ENCODE results near the gene EHD4.

Gene EHD4

GRCh38 chr15:41882689-41883483 lies 89.5 kb downstream of the EHD4 start:
- Histone ChIP-seq H3K23ac (ENCODE audit: low read depth, low read length, poor library complexity) (no peak overlapping the region), H2BK120ac (ENCODE audit: low read depth, low read length) (no peak overlapping the region), H3K4me1 (ENCODE audit: control insufficient read depth in 2 of 2, insufficient read depth in 1 of 2, low read depth in 1 of 2, low read length in 2 of 2) (peaks cover 0 to 8% of the 10 kb centered on the region in 2 donors), H2BK12ac (ENCODE audit: low read length) (peak overlapping the region; percentile 51), H3K36me3 (replicated peaks in 1 of 2; ENCODE audit: control insufficient read depth in 2 of 2, insufficient read depth in 2 of 2, low read length in 2 of 2) (no peaks in the 10 kb centered on the region), H2AFZ (ENCODE audit: low read length) (no peak overlapping the region), H3K18ac (ENCODE audit: low read length) (peak overlapping the region; percentile 92), H3K27me3 (ENCODE audit: control insufficient read depth in 3 of 3, insufficient read depth in 3 of 3, low read depth in 1 of 3, low read length in 3 of 3) (peaks cover 2 to 35% (median 31%) of the 10 kb centered on the region in 3 experiments), H3K27ac (replicated peaks; ENCODE audit: low read length) (no peak overlapping the region), H4K8ac (ENCODE audit: low read depth, low read length) (no peak overlapping the region), H2AK5ac (ENCODE audit: low read depth, low read length) (peak overlapping the region; percentile 34), H4K91ac (ENCODE audit: low read depth, low read length, poor library complexity) (no peak overlapping the region), H2BK15ac (ENCODE audit: low read length) (no peak overlapping the region), H3K9me3 (replicated peaks in 1 of 2; ENCODE audit: control insufficient read depth in 2 of 2, insufficient read depth in 1 of 2, low read depth in 1 of 2, low read length in 2 of 2) (peaks cover 0 to 6% of the 10 kb centered on the region in 2 donors), H3K79me1 (ENCODE audit: low read depth, low read length) (no peaks in the 10 kb centered on the region), H3K9ac (ENCODE audit: low read depth, low read length, poor library complexity) (no peak overlapping the region), H3K4me2 (ENCODE audit: insufficient read depth, low read length, poor library complexity, severe bottlenecking) (peak overlapping the region; percentile 70), H3K14ac (ENCODE audit: low read length) (no peak overlapping the region), H3K4ac (ENCODE audit: low read length) (no peak overlapping the region), H3K4me3 (ENCODE audit: low read length in 2 of 2) (peak overlapping the region in 1 of 2 donors; percentile 73), H2BK5ac (ENCODE audit: low read length) (peak overlapping the region; percentile 95)
- WGBS, 2 donors (ENCODE audit: extremely low coverage in 2 of 2, insufficient read length in 2 of 2, insufficient replicate concordance in 1 of 2): no CpG with 5 or more reads among the region's 14 CpGs
- DNase-seq (ENCODE audit: low spot score): no peak

GRCh38 chr15:41881920-41882688 lies 90.3 kb downstream of the EHD4 start:
- Histone ChIP-seq H3K36me3 (replicated peaks in 1 of 2; ENCODE audit: control insufficient read depth in 2 of 2, insufficient read depth in 2 of 2, low read length in 2 of 2) (no peaks in the 10 kb centered on the region), H2AK5ac (ENCODE audit: low read depth, low read length) (peak overlapping the region; percentile 30), H3K4ac (ENCODE audit: low read length) (no peak overlapping the region), H4K91ac (ENCODE audit: low read depth, low read length, poor library complexity) (no peak overlapping the region), H2BK15ac (ENCODE audit: low read length) (no peak overlapping the region), H2BK5ac (ENCODE audit: low read length) (peak overlapping the region; percentile 95), H2BK12ac (ENCODE audit: low read length) (no peak overlapping the region), H3K79me1 (ENCODE audit: low read depth, low read length) (no peaks in the 10 kb centered on the region), H2AFZ (ENCODE audit: low read length) (peak overlapping the region; percentile 35), H3K4me1 (ENCODE audit: control insufficient read depth in 2 of 2, insufficient read depth in 1 of 2, low read depth in 1 of 2, low read length in 2 of 2) (peaks cover 0 to 7% of the 10 kb centered on the region in 2 donors), H3K4me2 (ENCODE audit: insufficient read depth, low read length, poor library complexity, severe bottlenecking) (peak overlapping the region; percentile 70), H3K27ac (replicated peaks; ENCODE audit: low read length) (no peak overlapping the region), H3K18ac (ENCODE audit: low read length) (peak overlapping the region; percentile 92), H2BK120ac (ENCODE audit: low read depth, low read length) (peak overlapping the region; percentile 14), H3K9me3 (replicated peaks in 1 of 2; ENCODE audit: control insufficient read depth in 2 of 2, insufficient read depth in 1 of 2, low read depth in 1 of 2, low read length in 2 of 2) (peaks cover 0 to 6% of the 10 kb centered on the region in 2 donors), H3K9ac (ENCODE audit: low read depth, low read length, poor library complexity) (peak overlapping the region; percentile 80), H3K27me3 (ENCODE audit: control insufficient read depth in 3 of 3, insufficient read depth in 3 of 3, low read depth in 1 of 3, low read length in 3 of 3) (peaks cover 2 to 36% (median 31%) of the 10 kb centered on the region in 3 experiments), H3K14ac (ENCODE audit: low read length) (no peak overlapping the region), H3K4me3 (ENCODE audit: low read length in 2 of 2) (peak overlapping the region in 1 of 2 donors; percentile 73), H3K23ac (ENCODE audit: low read depth, low read length, poor library complexity) (no peak overlapping the region), H4K8ac (ENCODE audit: low read depth, low read length) (no peak overlapping the region)
- no CpG with 5 or more reads among the region's 81 CpGs for WGBS, 2 donors (ENCODE audit: extremely low coverage in 2 of 2, insufficient read length in 2 of 2, insufficient replicate concordance in 1 of 2)
- no peak for DNase-seq (ENCODE audit: low spot score)

- H2BK5ac ChIP-seq (ENCODE audit: low read length): peak overlapping the region; percentile 95
- no peak overlapping the region for H3K23ac ChIP-seq (ENCODE audit: low read depth, low read length, poor library complexity)
- no peak overlapping the region for H3K4ac ChIP-seq (ENCODE audit: low read length)
- H2BK120ac ChIP-seq (ENCODE audit: low read depth, low read length): no peak overlapping the region
- no peak overlapping the region for H3K14ac ChIP-seq (ENCODE audit: low read length)
- H2BK12ac ChIP-seq (ENCODE audit: low read length): no peak overlapping the region
- peak overlapping the region; percentile 35 for H2AFZ ChIP-seq (ENCODE audit: low read length)
- no peak overlapping the region for H4K91ac ChIP-seq (ENCODE audit: low read depth, low read length, poor library complexity)
- H2BK15ac ChIP-seq (ENCODE audit: low read length): no peak overlapping the region
- H3K18ac ChIP-seq (ENCODE audit: low read length): peak overlapping the region; percentile 88
- no peak for DNase-seq (ENCODE audit: low spot score)
- no peak overlapping the region for H3K4me3 ChIP-seq (ENCODE audit: low read length in 2 of 2)
- H3K79me1 ChIP-seq (ENCODE audit: low read depth, low read length): no peaks in the 10 kb centered on the region
- peaks cover 2 to 38% (median 30%) of the 10 kb centered on the region in 3 experiments for H3K27me3 ChIP-seq (ENCODE audit: control insufficient read depth in 3 of 3, insufficient read depth in 3 of 3, low read depth in 1 of 3, low read length in 3 of 3)
- peaks cover 0 to 6% of the 10 kb centered on the region in 2 donors for H3K9me3 ChIP-seq (replicated peaks in 1 of 2; ENCODE audit: control insufficient read depth in 2 of 2, insufficient read depth in 1 of 2, low read depth in 1 of 2, low read length in 2 of 2)
- no peak overlapping the region for H2AK5ac ChIP-seq (ENCODE audit: low read depth, low read length)
- H3K27ac ChIP-seq (replicated peaks; ENCODE audit: low read length): no peak overlapping the region
- peaks cover 1 to 5% of the 10 kb centered on the region in 2 donors for H3K4me1 ChIP-seq (ENCODE audit: control insufficient read depth in 2 of 2, insufficient read depth in 1 of 2, low read depth in 1 of 2, low read length in 2 of 2)
- H3K9ac ChIP-seq (ENCODE audit: low read depth, low read length, poor library complexity): no peak overlapping the region
- no CpG with 5 or more reads among the region's 10 CpGs for WGBS, 2 donors (ENCODE audit: extremely low coverage in 2 of 2, insufficient read length in 2 of 2, insufficient replicate concordance in 1 of 2)
- H4K8ac ChIP-seq (ENCODE audit: low read depth, low read length): no peak overlapping the region
- H3K4me2 ChIP-seq (ENCODE audit: insufficient read depth, low read length, poor library complexity, severe bottlenecking): peak overlapping the region; percentile 70
- H3K36me3 ChIP-seq (replicated peaks in 1 of 2; ENCODE audit: control insufficient read depth in 2 of 2, insufficient read depth in 2 of 2, low read length in 2 of 2): no peaks in the 10 kb centered on the region
These were observed 90.8 kb downstream of the EHD4 start for GRCh38 chr15:41881550-41881919.

GRCh38 chr15:41881086-41881485 lies 91.3 kb downstream of the EHD4 start:
- WGBS, 2 donors (ENCODE audit: extremely low coverage in 2 of 2, insufficient read length in 2 of 2, insufficient replicate concordance in 1 of 2): no CpG with 5 or more reads among the region's 8 CpGs
- peaks cover 1 to 8% of the 10 kb centered on the region in 2 donors for H3K4me1 ChIP-seq (ENCODE audit: control insufficient read depth in 2 of 2, insufficient read depth in 1 of 2, low read depth in 1 of 2, low read length in 2 of 2)
- no peak overlapping the region for H3K4ac ChIP-seq (ENCODE audit: low read length)
- H3K9ac ChIP-seq (ENCODE audit: low read depth, low read length, poor library complexity): no peak overlapping the region
- no peaks in the 10 kb centered on the region for H3K36me3 ChIP-seq (replicated peaks in 1 of 2; ENCODE audit: control insufficient read depth in 2 of 2, insufficient read depth in 2 of 2, low read length in 2 of 2)
- no peaks in the 10 kb centered on the region for H3K79me1 ChIP-seq (ENCODE audit: low read depth, low read length)
- H2AK5ac ChIP-seq (ENCODE audit: low read depth, low read length): no peak overlapping the region
- H2AFZ ChIP-seq (ENCODE audit: low read length): no peak overlapping the region
- no peak overlapping the region for H2BK5ac ChIP-seq (ENCODE audit: low read length)
- H2BK12ac ChIP-seq (ENCODE audit: low read length): no peak overlapping the region
- no peak overlapping the region for H2BK15ac ChIP-seq (ENCODE audit: low read length)
- no peak overlapping the region for H3K18ac ChIP-seq (ENCODE audit: low read length)
- peaks cover 0 to 6% of the 10 kb centered on the region in 2 donors for H3K9me3 ChIP-seq (replicated peaks in 1 of 2; ENCODE audit: control insufficient read depth in 2 of 2, insufficient read depth in 1 of 2, low read depth in 1 of 2, low read length in 2 of 2)
- no peak overlapping the region for H3K27ac ChIP-seq (replicated peaks; ENCODE audit: low read length)
- no peak overlapping the region for H3K23ac ChIP-seq (ENCODE audit: low read depth, low read length, poor library complexity)
- H2BK120ac ChIP-seq (ENCODE audit: low read depth, low read length): no peak overlapping the region
- no peak overlapping the region for H4K8ac ChIP-seq (ENCODE audit: low read depth, low read length)
- H4K91ac ChIP-seq (ENCODE audit: low read depth, low read length, poor library complexity): no peak overlapping the region
- no peak for DNase-seq (ENCODE audit: low spot score)
- no peak overlapping the region for H3K4me2 ChIP-seq (ENCODE audit: insufficient read depth, low read length, poor library complexity, severe bottlenecking)
- no peak overlapping the region for H3K14ac ChIP-seq (ENCODE audit: low read length)
- no peak overlapping the region for H3K4me3 ChIP-seq (ENCODE audit: low read length in 2 of 2)
- H3K27me3 ChIP-seq (ENCODE audit: control insufficient read depth in 3 of 3, insufficient read depth in 3 of 3, low read depth in 1 of 3, low read length in 3 of 3): peaks cover 2 to 38% (median 30%) of the 10 kb centered on the region in 3 experiments

Measured in neuronal stem cell (in vitro differentiated cells).